T-helper 9 cell (primary cell): ENCODE measurements around the gene PPP4R4.
"Not testable (repeated sequence)": the region's sequence is repeated elsewhere in the genome, so short reads cannot be mapped to it uniquely, and the experiment has no call there.

Experiments used
- DNase-seq: peaks from one replicate; pipeline ENCODE4 v3.0.0-alpha.2; 2020

Gene PPP4R4

DNA sequence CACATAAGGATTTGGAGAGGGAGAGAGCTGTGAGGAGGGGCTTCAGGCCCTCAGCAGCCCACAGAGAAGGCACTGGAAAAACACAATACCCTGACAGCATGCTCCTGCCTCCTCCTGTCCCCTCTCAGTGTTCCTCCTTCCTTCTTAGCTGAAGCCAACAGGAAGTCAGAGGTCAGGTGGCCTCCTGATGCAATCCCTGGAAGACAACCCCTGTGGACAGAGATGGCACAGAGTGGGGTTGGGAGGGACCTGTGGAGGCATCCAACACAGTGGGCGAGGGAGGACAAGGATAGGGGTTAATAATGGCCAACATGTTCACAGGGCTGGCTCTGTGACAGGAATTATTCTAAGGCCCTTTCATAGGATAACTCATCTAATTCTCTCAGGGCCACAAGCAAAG, 29.4 kb upstream of the PPP4R4 start:
- DNase-seq: no peak

GRCh38 chr14:94145902-94146527, 28.1 kb upstream of the PPP4R4 start:
- no peak for DNase-seq

GRCh38 chr14:94152676-94153075, 21.4 kb upstream of the PPP4R4 start:
- no peak for DNase-seq

DNA sequence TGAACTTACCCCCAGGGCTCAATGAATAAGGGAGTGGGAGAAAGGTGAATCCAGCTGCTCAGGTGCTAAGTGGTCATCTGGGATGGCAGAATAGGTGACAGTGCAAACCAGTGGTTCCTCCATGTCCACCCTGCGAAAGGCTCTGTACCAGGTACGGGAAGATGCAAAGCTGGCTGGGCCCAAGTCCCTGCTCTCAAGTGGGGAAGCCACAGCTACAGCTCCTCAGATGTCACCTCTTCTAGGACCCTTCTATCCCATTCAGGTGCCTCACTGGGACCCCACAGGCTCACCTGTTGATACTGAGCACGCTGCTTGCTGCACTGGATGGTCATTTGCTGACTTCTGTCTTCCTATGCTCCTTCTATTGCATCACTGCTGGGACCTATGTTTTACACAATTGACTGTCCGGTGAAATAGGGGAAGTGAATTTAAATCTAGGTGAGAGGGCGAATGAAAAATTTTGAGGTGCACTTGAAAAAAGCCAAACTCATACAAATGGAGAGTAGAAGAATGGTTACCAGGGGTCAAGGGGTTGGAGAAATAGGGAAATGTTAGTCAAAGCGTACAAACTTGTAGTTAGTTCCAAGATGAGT, 20.3 kb upstream of the PPP4R4 start:
- DNase-seq: no peak

- not testable (repeated sequence) for DNase-seq
Observed at GRCh38 chr14:94156143-94156542, 18.0 kb upstream of the PPP4R4 start.

DNA sequence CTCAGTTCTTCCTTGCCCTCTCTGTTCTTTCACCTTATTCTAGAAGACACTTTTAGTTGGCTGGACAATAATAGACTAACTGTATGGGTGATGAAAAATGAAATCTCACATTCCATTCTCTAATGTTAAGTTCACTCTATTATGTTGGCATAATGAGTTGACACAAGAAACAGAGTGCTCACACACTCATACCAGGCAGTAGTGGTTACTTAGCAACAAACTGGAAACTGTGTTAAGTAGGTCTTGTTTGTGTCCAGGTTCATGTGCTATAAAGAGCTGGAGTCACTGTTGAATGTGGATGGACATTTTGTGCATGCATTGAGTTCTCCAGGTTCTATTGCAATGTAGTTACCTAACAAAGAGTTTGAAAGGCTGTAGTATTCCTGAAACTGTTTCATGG, 16.9 kb upstream of the PPP4R4 start:
- DNase-seq: no peak

DNA sequence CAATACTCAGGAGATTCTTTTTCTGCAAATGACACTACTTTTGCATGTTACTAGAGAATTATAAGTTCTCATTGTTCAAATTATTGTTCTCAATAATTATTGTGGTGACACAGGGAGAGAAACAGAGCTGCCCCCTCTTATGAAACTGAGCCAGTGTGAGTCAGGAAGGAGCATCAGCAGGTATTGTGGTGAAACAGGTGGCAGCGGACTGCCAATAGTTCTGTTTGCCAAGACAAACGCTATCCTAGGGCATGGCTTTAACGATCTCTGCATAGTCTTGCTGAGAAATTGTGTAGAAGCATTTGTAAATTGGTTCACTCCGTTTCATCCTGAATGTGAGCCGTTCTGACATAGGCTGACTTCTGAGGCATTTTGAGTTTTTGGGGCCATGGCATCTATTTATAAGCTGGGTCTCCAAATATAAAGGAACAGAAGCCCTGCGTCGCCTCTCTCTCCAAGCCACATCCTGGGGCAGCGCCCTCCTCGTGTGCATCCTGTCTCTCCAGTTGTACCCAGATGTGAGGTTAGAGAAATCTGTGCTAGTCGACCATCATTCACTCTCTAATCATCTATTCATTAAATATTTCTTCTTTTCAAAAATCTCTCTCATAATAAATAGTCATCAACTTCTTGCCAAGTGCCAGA, 15.8 kb upstream of the PPP4R4 start:
- DNase-seq: no peak

GRCh38 chr14:94161058-94161457, 13.1 kb upstream of the PPP4R4 start:
- no peak for DNase-seq

- no peak for DNase-seq
Observed at GRCh38 chr14:94161981-94162380, 12.1 kb upstream of the PPP4R4 start.

DNA sequence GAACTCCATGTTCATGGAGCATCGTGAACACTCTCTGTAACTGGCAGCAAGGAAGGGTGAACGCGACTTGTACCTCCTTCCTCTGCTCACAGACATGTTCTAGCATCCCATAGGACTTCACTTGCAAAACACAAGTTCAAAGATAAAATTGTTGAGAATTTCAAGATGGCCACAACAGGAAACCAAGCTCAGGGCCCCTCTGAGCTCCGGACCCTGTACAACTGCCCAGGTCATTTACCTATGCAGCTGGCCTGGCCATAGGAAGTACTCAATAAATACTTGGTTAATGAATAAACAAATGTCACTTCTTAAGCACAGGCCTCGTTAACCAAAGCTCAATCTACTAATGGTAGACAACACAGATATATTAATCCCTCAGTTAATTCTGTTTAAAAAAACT, 11.7 kb upstream of the PPP4R4 start:
- no peak for DNase-seq

DNA sequence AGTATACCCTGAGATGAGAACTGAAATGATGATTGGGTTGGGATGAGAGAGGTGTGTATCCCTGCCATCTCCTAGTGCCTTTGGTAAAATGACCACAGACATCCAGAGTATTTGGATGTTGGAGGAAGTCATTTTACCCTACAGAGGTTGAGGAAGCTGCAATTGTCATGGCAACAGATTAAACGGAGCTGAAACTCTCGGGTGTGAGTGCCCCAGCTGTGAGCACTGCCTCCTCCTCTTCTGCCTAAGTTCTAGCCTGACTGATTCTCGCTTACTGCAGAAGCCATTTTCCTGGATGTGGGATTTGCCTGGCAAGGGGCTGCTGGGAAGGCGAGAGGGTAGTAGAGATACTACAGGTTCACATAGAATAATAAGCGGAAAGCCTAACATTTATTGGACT, 10.3 kb upstream of the PPP4R4 start:
- DNase-seq: no peak

DNA sequence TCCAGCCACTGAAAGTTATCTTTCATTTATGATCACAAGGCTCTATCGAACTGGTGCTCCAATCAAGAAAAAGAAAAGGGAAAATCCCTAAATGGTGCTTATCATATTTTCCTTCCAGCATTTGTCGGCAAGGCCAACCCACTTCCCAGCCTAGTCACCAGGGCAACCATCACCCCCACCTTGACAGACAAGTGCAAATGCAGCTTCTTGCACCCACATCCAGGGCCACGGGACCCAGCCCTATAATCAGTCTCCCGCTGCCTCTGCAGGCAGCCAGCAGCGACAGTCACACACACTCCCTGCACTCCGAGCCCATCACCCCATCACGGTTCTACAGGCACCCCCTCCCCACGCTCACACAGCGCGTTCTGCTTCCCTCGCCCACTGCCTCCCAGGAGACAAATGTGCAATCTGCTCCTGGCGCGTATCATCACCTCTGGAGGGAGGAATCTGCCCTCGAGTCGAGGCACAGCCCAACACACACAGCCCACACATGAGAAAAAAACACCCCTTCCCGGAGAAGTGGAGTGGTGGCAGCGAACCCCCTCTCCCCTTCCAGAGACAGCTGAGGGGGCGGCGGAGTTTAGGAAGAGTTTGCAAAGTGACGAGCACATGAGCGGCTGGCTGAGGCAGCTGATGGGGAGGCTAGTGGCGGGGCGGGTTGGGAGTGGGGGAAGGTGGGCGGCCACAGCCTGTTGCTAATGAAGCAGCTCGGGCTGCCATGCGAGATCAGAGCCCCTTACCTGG, 9.3 kb upstream of the PPP4R4 start:
- no peak for DNase-seq

- no peak for DNase-seq
Observed at GRCh38 chr14:94165744-94166143, 8.4 kb upstream of the PPP4R4 start.

DNA sequence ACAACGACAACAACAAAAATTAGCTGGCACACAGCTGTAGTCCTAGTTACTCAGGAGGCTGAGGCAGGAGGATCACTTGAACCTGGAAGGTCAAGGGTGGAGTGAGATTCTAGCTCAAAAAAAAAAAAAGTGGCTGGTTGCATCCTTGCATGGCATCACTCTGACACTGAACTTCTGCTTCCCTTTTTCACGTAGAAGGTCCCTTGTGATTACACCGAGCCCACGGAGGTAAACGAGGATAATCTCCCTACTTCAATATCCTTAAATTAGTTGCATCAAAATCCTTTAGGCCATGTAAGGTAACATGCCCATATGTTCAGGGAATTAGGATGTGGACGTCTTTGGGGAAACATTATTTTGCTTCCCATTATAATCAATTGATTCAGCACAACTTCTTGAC, 4.0 kb upstream of the PPP4R4 start:
- no peak for DNase-seq

DNA sequence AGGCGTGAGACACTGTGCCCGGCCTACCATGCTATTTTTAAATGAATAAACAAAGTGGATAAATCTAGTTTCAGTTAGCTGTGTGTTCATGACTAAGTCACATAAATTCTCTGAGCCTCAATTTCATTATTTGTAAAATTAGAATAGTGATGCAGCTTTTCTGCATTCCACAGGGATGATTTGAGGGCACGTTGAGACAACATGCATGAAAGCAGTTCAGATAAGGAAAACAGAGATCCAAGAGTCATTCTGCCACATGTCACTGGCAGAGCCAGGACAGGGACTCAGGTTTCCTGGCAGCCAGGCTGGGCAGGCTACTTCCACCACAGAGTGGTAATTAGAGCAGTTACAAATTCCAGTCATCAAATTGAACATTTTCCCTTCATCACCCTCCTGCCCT, 2.9 kb upstream of the PPP4R4 start:
- DNase-seq: no peak

- no peak for DNase-seq
Observed at GRCh38 chr14:94172545-94172944, 1.6 kb upstream of the PPP4R4 start.

- no peak for DNase-seq
Observed at GRCh38 chr14:94173471-94173884, 644 bp upstream of the PPP4R4 start.

DNA sequence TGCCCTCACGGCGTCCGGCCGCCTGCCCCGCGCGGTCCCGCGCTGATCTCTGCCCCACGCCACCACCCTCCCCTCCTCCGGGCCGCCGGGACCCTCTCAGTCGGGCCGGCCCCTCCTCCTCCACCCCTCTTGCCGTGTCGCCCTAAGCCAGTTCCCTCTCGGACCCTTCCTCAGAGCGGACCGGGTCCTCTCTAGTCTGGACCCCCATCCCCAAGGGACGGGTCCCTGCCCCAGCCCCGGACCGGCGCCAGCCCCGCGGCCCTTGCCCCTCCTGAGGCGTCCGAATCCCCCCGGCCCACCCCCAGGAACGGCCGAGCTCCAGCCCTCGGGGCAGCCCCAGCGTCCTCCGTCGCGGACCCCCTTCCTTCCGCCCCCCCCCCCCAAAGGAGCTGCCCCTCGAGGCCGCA, 485 bp downstream of the PPP4R4 start:
- DNase-seq: no peak

GRCh38 chr14:94175011-94175745, 1.1 kb downstream of the PPP4R4 start:
- DNase-seq: no peak

- no peak for DNase-seq
Observed at GRCh38 chr14:94175747-94176146, 1.6 kb downstream of the PPP4R4 start.

DNA sequence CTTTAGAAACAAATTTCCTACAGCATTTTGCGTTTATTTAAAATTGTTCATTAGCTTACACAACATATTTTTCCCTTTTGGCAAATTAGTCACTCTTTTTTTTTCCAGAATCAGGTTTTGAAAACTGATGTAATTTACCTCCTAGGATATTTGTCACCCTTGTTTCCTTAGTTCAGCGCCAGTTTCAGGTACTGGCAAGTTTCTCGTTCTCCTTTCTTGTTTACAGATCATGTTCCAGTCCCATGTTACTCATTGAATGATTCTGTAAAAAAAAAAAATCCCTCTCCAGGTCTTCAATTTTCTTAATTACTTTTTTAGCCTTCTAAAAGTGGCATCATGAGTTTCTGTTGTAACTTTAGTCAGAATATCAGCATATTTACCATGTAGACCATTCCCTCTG, 2.7 kb downstream of the PPP4R4 start:
- DNase-seq: no peak

DNA sequence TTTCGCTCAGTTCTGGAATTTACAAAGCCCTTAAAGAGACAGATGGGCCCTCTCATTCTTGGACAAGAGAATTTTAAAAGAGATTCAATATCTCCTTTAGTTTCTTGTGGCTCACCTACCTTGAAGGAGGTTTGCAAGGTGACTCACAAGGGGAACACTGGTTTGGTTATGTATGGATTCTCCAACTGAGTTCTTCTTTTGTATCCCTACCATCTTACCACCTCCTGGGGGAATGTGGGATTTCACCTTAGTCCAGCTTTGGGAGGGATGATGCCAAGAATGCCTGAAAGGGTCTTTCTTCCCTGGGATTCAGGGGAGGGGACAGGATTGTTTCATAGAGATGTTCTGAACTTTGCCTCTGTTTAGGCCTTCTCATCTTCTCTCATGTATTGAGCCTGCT, 3.7 kb downstream of the PPP4R4 start:
- no peak for DNase-seq

DNA sequence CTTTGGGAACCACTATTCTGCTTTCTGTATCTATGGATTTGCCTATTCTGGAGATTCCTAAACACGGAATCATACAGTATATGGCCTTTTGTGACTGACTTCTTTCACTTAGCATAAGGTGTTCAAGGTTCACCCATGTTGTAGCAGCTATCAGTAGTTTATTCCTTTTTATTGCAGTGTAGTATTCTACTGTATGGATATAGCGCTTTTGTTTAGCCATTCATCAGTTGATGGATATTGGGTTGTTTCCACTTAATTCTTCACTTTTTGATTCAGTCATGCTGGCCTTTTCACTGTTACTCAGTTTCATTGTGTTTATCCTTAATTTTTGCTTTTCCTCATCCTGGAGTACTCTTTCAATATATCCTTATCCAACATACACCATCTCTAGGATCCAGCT, 5.1 kb downstream of the PPP4R4 start:
- DNase-seq: no peak
